Measurements from ENCODE around the gene ASXL2.
"Not testable (repeated sequence)": the region's sequence is repeated elsewhere in the genome, so short reads cannot be mapped to it uniquely, and the experiment has no call there.

ASXL2 gene

GRCh38 chr2:25903216-25903776 lies 25.0 kb upstream of the ASXL2 start:
- no peak for TF ChIP-seq CTCF (IDR thresholded peaks at IDR 0.05; ENCODE audit: low read depth, low read length)
- no peaks in the 10 kb centered on the region for H3K4me1 ChIP-seq
- no peaks in the 10 kb centered on the region for H3K9me3 ChIP-seq
- DNase-seq, result no peak
- H3K4me3 ChIP-seq (ENCODE audit: low read depth, low read length), result no peak overlapping the region
- H3K36me3 ChIP-seq, result no peaks in the 10 kb centered on the region
- H3K27me3 ChIP-seq, result no peaks in the 10 kb centered on the region

GRCh38 chr2:25899404-25899970 lies 21.2 kb upstream of the ASXL2 start:
- peaks cover under 1% of the 10 kb centered on the region; the same call in 1 of the 2 replicates for H3K4me1 ChIP-seq
- no peaks in the 10 kb centered on the region for H3K36me3 ChIP-seq
- DNase-seq, result no peak
- no peaks in the 10 kb centered on the region for H3K27me3 ChIP-seq
- no peak overlapping the region for H3K4me3 ChIP-seq (ENCODE audit: low read depth, low read length)
- no peak for TF ChIP-seq CTCF (IDR thresholded peaks at IDR 0.05; ENCODE audit: low read depth, low read length)
- no peaks in the 10 kb centered on the region for H3K9me3 ChIP-seq

- DNase-seq, result no peak
- H3K27me3 ChIP-seq, result no peaks in the 10 kb centered on the region
- H3K36me3 ChIP-seq, result no peaks in the 10 kb centered on the region
- no peak overlapping the region for H3K4me3 ChIP-seq (ENCODE audit: low read depth, low read length)
- peaks cover 3% of the 10 kb centered on the region; the same call in 1 of the 2 replicates for H3K4me1 ChIP-seq
- no peak for TF ChIP-seq CTCF (IDR thresholded peaks at IDR 0.05; ENCODE audit: low read depth, low read length)
- H3K9me3 ChIP-seq, result no peaks in the 10 kb centered on the region
Measured at GRCh38 chr2:25897506-25897905, 19.2 kb upstream of the ASXL2 start.

- H3K9me3 ChIP-seq; H3K27me3 ChIP-seq; H3K36me3 ChIP-seq; DNase-seq; H3K4me3 ChIP-seq (ENCODE audit: low read depth, low read length); H3K4me1 ChIP-seq: not testable (repeated sequence)
Measured at GRCh38 chr2:25896308-25896707, 18.0 kb upstream of the ASXL2 start.

GRCh38 chr2:25895610-25896009 lies 17.3 kb upstream of the ASXL2 start:
- no peak for TF ChIP-seq CTCF (IDR thresholded peaks at IDR 0.05; ENCODE audit: low read depth, low read length)
- no peaks in the 10 kb centered on the region for H3K27me3 ChIP-seq
- DNase-seq, result no peak
- no peak overlapping the region for H3K4me3 ChIP-seq (ENCODE audit: low read depth, low read length)
- no peaks in the 10 kb centered on the region for H3K9me3 ChIP-seq
- no peaks in the 10 kb centered on the region for H3K36me3 ChIP-seq
- peaks cover 3% of the 10 kb centered on the region; the same call in 1 of the 2 replicates for H3K4me1 ChIP-seq

GRCh38 chr2:25895018-25895417 lies 16.7 kb upstream of the ASXL2 start:
- H3K36me3 ChIP-seq, result no peaks in the 10 kb centered on the region
- peaks cover 3% of the 10 kb centered on the region; the same call in 1 of the 2 replicates for H3K4me1 ChIP-seq
- no peak for DNase-seq
- H3K4me3 ChIP-seq (ENCODE audit: low read depth, low read length), result no peak overlapping the region
- no peaks in the 10 kb centered on the region for H3K27me3 ChIP-seq
- no peak for TF ChIP-seq CTCF (IDR thresholded peaks at IDR 0.05; ENCODE audit: low read depth, low read length)
- no peaks in the 10 kb centered on the region for H3K9me3 ChIP-seq

All from BE2C (cell line).